GM23338 (cell line): ENCODE results near the gene PLEKHG2. TPM values are rescaled to one million over a fixed set of nuclear protein-coding genes. Genes with fewer than 3 reads are reported as not detected.
A peak's percentile ranks its signal among the peaks of the same experiment; 100 is the strongest.

Source experiments
- ATAC-seq: fragments of 200-7000 bp; cut with Tn5 transposase; 3 replicates; pipeline ENCODE4 v1.9.1; 2020
- DNase-seq: peaks from one replicate; pipeline ENCODE4 v3.0.0-alpha.2; 2015; ENCODE audit warnings: low spot score
- H2AFZ ChIP-seq: fragments of 200-600 bp; sonication (generic); 2 replicates; pipeline ENCODE4 v1.8.0; 2016; ENCODE audit warnings: antibody characterized with exemption, mild to moderate bottlenecking, moderate library complexity
- H3F3A ChIP-seq: fragments of 200-600 bp; sonication (generic); replicated peaks from 2 replicates; pipeline ENCODE4 v1.8.0; 2017; ENCODE audit warnings: antibody characterized with exemption, mixed run types, low read depth
- H3K27ac ChIP-seq: fragments of 200-600 bp; sonication (generic); 2 replicates; pipeline ENCODE4 v1.6.1; 2016; ENCODE audit warnings: low read depth
- H3K27me3 ChIP-seq: fragments of 200-600 bp; sonication (generic); 2 replicates; pipeline ENCODE4 v1.8.0; 2016; ENCODE audit warnings: mild to moderate bottlenecking, mixed run types, moderate library complexity; ENCODE audit not compliant: insufficient read depth
- H3K36me3 ChIP-seq: fragments of 200-600 bp; sonication (generic); 2 replicates; pipeline ENCODE4 v1.8.0; 2016; ENCODE audit warnings: mild to moderate bottlenecking; ENCODE audit not compliant: insufficient read depth
- H3K4me1 ChIP-seq: fragments of 200-600 bp; sonication (generic); 2 replicates; pipeline ENCODE4 v1.8.0; 2016; ENCODE audit warnings: mild to moderate bottlenecking, moderate library complexity; ENCODE audit not compliant: insufficient read depth
- H3K4me2 ChIP-seq: fragments of 200-600 bp; sonication (generic); 2 replicates; pipeline ENCODE4 v1.7.1; 2017; ENCODE audit warnings: mixed run types
- H3K4me3 ChIP-seq: fragments of 200-600 bp; sonication (generic); 2 replicates; pipeline ENCODE4 v1.6.1; 2016; ENCODE audit warnings: mixed run types
- H3K79me2 ChIP-seq: fragments of 200-600 bp; sonication (generic); replicated peaks from 2 replicates; pipeline ENCODE4 v1.8.0; 2017; ENCODE audit warnings: mild to moderate bottlenecking; ENCODE audit not compliant: insufficient read depth
- H3K9me2 ChIP-seq: fragments of 200-600 bp; sonication (generic); 2 replicates; pipeline ENCODE4 v1.8.0; 2017; ENCODE audit not compliant: insufficient read depth
- H4K20me1 ChIP-seq: fragments of 200-600 bp; sonication (generic); replicated peaks from 2 replicates; pipeline ENCODE4 v1.8.0; 2017; ENCODE audit warnings: mild to moderate bottlenecking; ENCODE audit not compliant: insufficient read depth
- H3K27ac Mint-ChIP-seq: 2 replicates; pipeline ENCODE4 v1.8.0; 2020; ENCODE audit warnings: inconsistent platforms, mild to moderate bottlenecking, moderate library complexity, mixed read lengths
- H3K27me3 Mint-ChIP-seq: 3 replicates; pipeline ENCODE4 v1.8.0; 2022; ENCODE audit warnings: low read depth, mild to moderate bottlenecking, moderate library complexity, mixed read lengths, inconsistent platforms; ENCODE audit not compliant: insufficient read depth, poor library complexity
- H3K36me3 Mint-ChIP-seq: 3 replicates; pipeline ENCODE4 v1.8.0; 2021; ENCODE audit warnings: low read depth, mild to moderate bottlenecking, inconsistent platforms, moderate library complexity, mixed read lengths
- H3K4me1 Mint-ChIP-seq: 3 replicates; pipeline ENCODE4 v1.8.0; 2020; ENCODE audit warnings: mild to moderate bottlenecking, inconsistent platforms, mixed read lengths
- H3K4me3 Mint-ChIP-seq: 3 replicates; pipeline ENCODE4 v1.8.0; 2021; ENCODE audit warnings: moderate library complexity, mild to moderate bottlenecking, inconsistent platforms, mixed read lengths
- H3K9me3 Mint-ChIP-seq: 3 replicates; pipeline ENCODE4 v1.8.0; 2020; ENCODE audit warnings: moderate library complexity, mild to moderate bottlenecking, inconsistent platforms, mixed read lengths
- CTCF ChIP-seq, 2 experiments: fragments of 200-600 bp in 1 of 2; sonication (generic) in 1 of 2; conservative IDR thresholded peaks; 2 replicates each; pipeline versions ENCODE4 v1.5.1 to v1.6.1; 2016 to 2017; ENCODE audit warnings: antibody characterized with exemption in 2 of 2, low read depth in 2 of 2, mild to moderate bottlenecking in 2 of 2, moderate library complexity in 1 of 2
- ETS1 ChIP-seq: IDR thresholded peaks from 2 replicates; pipeline ENCODE4 v1.6.1; 2016; ENCODE audit warnings: antibody characterized with exemption
- EZH2phosphoT487 ChIP-seq: fragments of 200-600 bp; sonication (generic); IDR thresholded peaks from one replicate; pipeline ENCODE4 v1.8.1; 2018; ENCODE audit warnings: antibody characterized with exemption; ENCODE audit not compliant: unreplicated experiment
- NANOG ChIP-seq: IDR thresholded peaks from 2 replicates; pipeline ENCODE4 v1.6.1; 2016; ENCODE audit warnings: antibody characterized with exemption, borderline replicate concordance
- REST ChIP-seq: IDR thresholded peaks from one replicate; pipeline ENCODE4 v1.6.1; 2018; ENCODE audit warnings: antibody characterized with exemption; ENCODE audit not compliant: unreplicated experiment
- ZNF331 ChIP-seq: fragments of 250-450 bp; sonication (Bioruptor Pico); IDR thresholded peaks from 2 replicates; pipeline ENCODE4 v1.5.0; 2020; ENCODE audit warnings: low read depth, mild to moderate bottlenecking, moderate library complexity
- ZNF462 ChIP-seq: fragments of 250-450 bp; sonication (Bioruptor Pico); IDR thresholded peaks from 2 replicates; pipeline ENCODE4 v1.5.0; 2020; ENCODE audit warnings: mild to moderate bottlenecking, moderate library complexity
- polyA plus RNA-seq: library from polyadenylated mRNA; unstranded; fragments of >200 nt; fragmentation: Nextera tagmentation; extraction: Ambion mirVana; gene quantifications from 2 replicates; pipeline ENCODE4 v1.2.1, GENCODE V29; 2016
- total RNA-seq: library from RNA; depleted of rRNA; stranded (reverse); fragments of >200 nt; shearing (Covaris generic); gene quantifications from 2 replicates; pipeline ENCODE4 v1.2.3, GENCODE V29; 2014

Gene PLEKHG2
- total and polyA plus RNA-seq, 2 experiments from 2014 or later: 15.5 to 41.3 TPM

GRCh38 chr19:39386557-39386956 lies 25.9 kb upstream of the PLEKHG2 start:
- Histone ChIP-seq H3K4me3 (no peak overlapping the region), H3F3A (peaks cover 19% of the 10 kb centered on the region; the same call in 1 of the 2 replicates), H3K36me3 (peaks cover 5% of the 10 kb centered on the region; the same call in 1 of the 2 replicates), H3K9me2 (no peaks in the 10 kb centered on the region), H3K27me3 (no peaks in the 10 kb centered on the region), H4K20me1 (peaks cover 19% of the 10 kb centered on the region), H3K4me1 (peaks cover 12% of the 10 kb centered on the region), H3K27ac (peak overlapping the region; percentile 76; the same call in 1 of the 2 replicates), H3K4me2 (no peak overlapping the region), H2AFZ (no peak overlapping the region), H3K79me2 (no peaks in the 10 kb centered on the region; the same call in 1 of the 2 replicates)
- Mint-ChIP-seq H3K4me3 (no peak overlapping the region), H3K4me1 (peaks cover 18% of the 10 kb centered on the region), H3K9me3 (peaks cover 2% of the 10 kb centered on the region; the same call in 1 of the 3 replicates), H3K36me3 (peaks cover 71% of the 10 kb centered on the region), H3K27me3 (peaks cover 33% of the 10 kb centered on the region), H3K27ac (no peak overlapping the region)
- TF ChIP-seq ZNF462 (CRISPR knock-in tag) (no peak), ZNF331 (CRISPR knock-in tag) (no peak), REST (no peak), EZH2phosphoT487 (no peak), CTCF (conservative IDR thresholded peaks at IDR 0.05; ENCODE audit: low read depth in 2 of 2) (no peak), ETS1 (no peak), NANOG (no peak)
- DNase-seq (no peak), ATAC-seq (no peak)
